HG02938 (cell line): ENCODE measurements around the gene STOML3.

ENCODE experiments used
- ATAC-seq: cut with Tn5 transposase; IDR thresholded peaks from one replicate; pipeline ENCODE4 v1.9.1; 2021; ENCODE audit warnings: mild to moderate bottlenecking, moderate library complexity; ENCODE audit not compliant: unreplicated experiment

The STOML3 gene

DNA sequence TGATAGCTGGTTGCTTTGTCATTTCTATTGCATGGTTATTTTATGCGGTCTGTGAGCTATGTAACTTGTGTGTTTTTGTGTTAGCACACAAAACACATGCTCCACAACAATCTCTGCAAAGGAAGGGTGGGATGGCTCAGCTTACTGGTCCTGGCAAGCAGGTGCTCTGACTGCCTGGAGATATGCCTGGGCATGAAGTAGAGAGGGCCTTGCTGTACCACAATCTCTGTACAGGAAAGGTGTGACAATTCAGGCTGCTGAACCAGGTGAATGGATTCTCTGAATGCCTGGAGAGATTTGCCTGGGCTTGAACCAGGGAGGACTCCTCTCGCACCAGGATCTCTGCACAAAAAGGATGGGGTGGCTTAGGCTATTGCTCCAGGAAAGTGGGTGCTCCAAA lies 69.5 kb downstream of the STOML3 start:
- ATAC-seq, result no peak
